GM12878 (cell line): Measurements from ENCODE around the gene RGMB. TPM values are rescaled to one million over a fixed set of nuclear protein-coding genes. Genes with fewer than 3 reads are reported as not detected.

Experiments used
- CHD2 ChIP-seq: IDR thresholded peaks from 2 replicates; pipeline ENCODE4 v1.6.1; 2011; ENCODE audit warnings: low read depth, low read length, improper control_type of control experiment, borderline replicate concordance
- ESRRA ChIP-seq: IDR thresholded peaks from 2 replicates; pipeline ENCODE4 v1.6.1; 2012; ENCODE audit warnings: mild to moderate bottlenecking, low read length, improper control_type of control experiment
- HDAC6 ChIP-seq: fragments of 200-600 bp; sonication (generic); IDR thresholded peaks from one replicate; pipeline ENCODE4 v1.8.0; 2017; ENCODE audit warnings: antibody characterized with exemption; ENCODE audit not compliant: unreplicated experiment
- KLF5 ChIP-seq: fragments of 450-650 bp; IDR thresholded peaks from 2 replicates; pipeline ENCODE4 v1.6.1; 2014; ENCODE audit warnings: mild to moderate bottlenecking; ENCODE audit not compliant: partially characterized antibody
- MYB ChIP-seq: fragments of 150-350 bp; IDR thresholded peaks from 2 replicates; pipeline ENCODE4 v1.6.1; 2014; ENCODE audit warnings: mild to moderate bottlenecking, low read depth, low read length, borderline replicate concordance
- NFYA ChIP-seq: IDR thresholded peaks from 2 replicates; pipeline ENCODE4 v1.6.1; 2011; ENCODE audit warnings: low read depth, mild to moderate bottlenecking, low read length, improper control_type of control experiment, borderline replicate concordance
- PAX5 ChIP-seq: IDR thresholded peaks from 2 replicates; pipeline ENCODE4 v1.6.1; 2011; ENCODE audit warnings: low read depth, low read length, borderline replicate concordance
- POU2F2 ChIP-seq: IDR thresholded peaks from 3 replicates; pipeline ENCODE4 v1.6.1; 2011; ENCODE audit warnings: low read depth, mild to moderate bottlenecking, low read length, borderline replicate concordance
- RAD21 ChIP-seq: IDR thresholded peaks from 2 replicates; pipeline ENCODE4 v1.6.1; 2011; ENCODE audit warnings: mild to moderate bottlenecking, low read depth, low read length, moderate library complexity; ENCODE audit not compliant: insufficient read depth
- RUNX3 ChIP-seq: IDR thresholded peaks from 2 replicates; pipeline ENCODE4 v1.6.1; 2012; ENCODE audit warnings: low read length, inconsistent platforms
- SP1 ChIP-seq: IDR thresholded peaks from one replicate; pipeline ENCODE4 v1.6.1; 2011; ENCODE audit warnings: low read depth, low read length
- ZNF24 ChIP-seq: fragments of 450-650 bp; IDR thresholded peaks from 2 replicates; pipeline ENCODE4 v1.6.1; 2017; ENCODE audit warnings: antibody characterized with exemption, mild to moderate bottlenecking
- ZSCAN29 ChIP-seq: fragments of 450-650 bp; IDR thresholded peaks from 2 replicates; pipeline ENCODE4 v1.6.1; 2017; ENCODE audit warnings: mild to moderate bottlenecking, moderate library complexity
- polyA plus RNA-seq, 11 experiments: library from polyadenylated mRNA; depleted of rRNA in 4 of 11; unstranded in 6 of 11; stranded (reverse) in 5 of 11; fragments of >200 nt; fragmentation: Nextera tagmentation in 4 of 11; fragmentation: Illumina TruSeq in 1 of 11; extraction: Ambion mirVana in 4 of 11; extraction: Trizol in 1 of 11; gene quantifications; 1 replicate in 1 of 11; 2 replicates in 10 of 11; pipeline versions ENCODE4 v1.2.1 to v1.2.3, GENCODE V29; 2011 to 2016; ENCODE audit warnings: inconsistent platforms in 2 of 11, missing spikeins in 2 of 11, low read depth in 1 of 11
- total RNA-seq, 4 experiments: library from RNA; depleted of rRNA in 3 of 4; stranded (reverse); fragments of >200 nt in 3 of 4; fragmentation: Illumina TruSeq in 1 of 4; extraction: Trizol in 1 of 4; gene quantifications; 2 replicates each; pipeline versions ENCODE4 v1.2.1 to v1.2.3, GENCODE V29; 2013 to 2021
- TF ChIP-seq, protein P1 (sequence below): fragments of 450-650 bp; formaldehyde crosslinking; IDR thresholded peaks from 2 replicates; pipeline ENCODE4 v1.5.0; 2022; ENCODE audit warnings: mild to moderate bottlenecking, missing genetic modification characterization
- TF ChIP-seq, protein P2 (sequence below): IDR thresholded peaks from 2 replicates; pipeline ENCODE4 v1.6.1; 2011; ENCODE audit warnings: mild to moderate bottlenecking, low read depth, low read length, moderate library complexity; ENCODE audit not compliant: insufficient replicate concordance
- TF ChIP-seq, protein P3 (sequence below): fragments of 450-650 bp; formaldehyde crosslinking; IDR thresholded peaks from 2 replicates; pipeline ENCODE4 v1.4.0; 2020; ENCODE audit warnings: mild to moderate bottlenecking, moderate library complexity
- TF ChIP-seq, protein P4 (sequence below): IDR thresholded peaks from 2 replicates; pipeline ENCODE4 v1.6.1; 2011; ENCODE audit warnings: low read depth, low read length, improper control_type of control experiment, borderline replicate concordance
- TF ChIP-seq, protein P5 (sequence below): fragments of 450-650 bp; IDR thresholded peaks from 2 replicates; pipeline ENCODE4 v1.6.1; 2016; ENCODE audit warnings: mild to moderate bottlenecking

Gene RGMB
- total and polyA plus RNA-seq, 10 of the 15 experiments (the other 5 are each of a cell fraction or from before 2014, with no cell fraction given), result 1.3 to 15.3 (median 7.4) TPM

DNA sequence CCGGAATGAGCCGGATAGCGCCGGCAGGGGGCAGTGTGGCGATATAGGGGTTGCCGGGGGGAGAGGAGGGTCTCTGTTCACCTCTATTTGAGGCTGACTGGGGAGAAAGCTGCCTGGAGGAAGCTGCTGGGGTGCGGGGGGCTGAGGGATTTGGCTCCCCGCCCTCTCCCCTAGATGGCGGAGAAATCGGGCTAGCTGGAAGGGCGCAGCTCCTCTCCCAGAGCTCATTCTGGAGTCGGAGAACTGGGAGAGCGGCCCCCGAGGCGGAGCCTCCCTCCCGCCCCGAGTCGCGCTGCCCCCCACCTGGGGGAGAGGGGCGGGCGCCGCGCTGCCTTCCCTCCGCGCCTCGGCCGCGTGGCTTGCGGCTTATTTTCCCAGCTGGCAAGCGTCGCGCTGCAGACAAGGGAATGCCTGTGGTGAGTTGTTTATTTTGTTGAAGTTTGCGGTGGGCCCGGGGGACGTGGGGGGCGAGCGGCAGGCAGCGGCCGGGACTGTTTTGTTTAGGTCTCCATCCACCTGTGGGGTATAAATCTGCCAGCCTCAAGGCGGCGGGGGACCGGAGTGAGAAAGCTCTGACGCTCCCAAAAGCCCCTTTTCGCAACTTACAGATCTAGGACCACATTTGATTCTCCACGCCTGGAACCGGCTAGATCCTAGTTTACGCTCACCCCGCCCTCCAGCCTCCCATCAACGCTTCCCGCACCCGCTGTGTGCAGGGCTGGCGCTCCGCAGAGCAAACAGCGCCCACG, 4.1 kb upstream of the RGMB start (continued):
- TF ChIP-seq, protein P1, sequence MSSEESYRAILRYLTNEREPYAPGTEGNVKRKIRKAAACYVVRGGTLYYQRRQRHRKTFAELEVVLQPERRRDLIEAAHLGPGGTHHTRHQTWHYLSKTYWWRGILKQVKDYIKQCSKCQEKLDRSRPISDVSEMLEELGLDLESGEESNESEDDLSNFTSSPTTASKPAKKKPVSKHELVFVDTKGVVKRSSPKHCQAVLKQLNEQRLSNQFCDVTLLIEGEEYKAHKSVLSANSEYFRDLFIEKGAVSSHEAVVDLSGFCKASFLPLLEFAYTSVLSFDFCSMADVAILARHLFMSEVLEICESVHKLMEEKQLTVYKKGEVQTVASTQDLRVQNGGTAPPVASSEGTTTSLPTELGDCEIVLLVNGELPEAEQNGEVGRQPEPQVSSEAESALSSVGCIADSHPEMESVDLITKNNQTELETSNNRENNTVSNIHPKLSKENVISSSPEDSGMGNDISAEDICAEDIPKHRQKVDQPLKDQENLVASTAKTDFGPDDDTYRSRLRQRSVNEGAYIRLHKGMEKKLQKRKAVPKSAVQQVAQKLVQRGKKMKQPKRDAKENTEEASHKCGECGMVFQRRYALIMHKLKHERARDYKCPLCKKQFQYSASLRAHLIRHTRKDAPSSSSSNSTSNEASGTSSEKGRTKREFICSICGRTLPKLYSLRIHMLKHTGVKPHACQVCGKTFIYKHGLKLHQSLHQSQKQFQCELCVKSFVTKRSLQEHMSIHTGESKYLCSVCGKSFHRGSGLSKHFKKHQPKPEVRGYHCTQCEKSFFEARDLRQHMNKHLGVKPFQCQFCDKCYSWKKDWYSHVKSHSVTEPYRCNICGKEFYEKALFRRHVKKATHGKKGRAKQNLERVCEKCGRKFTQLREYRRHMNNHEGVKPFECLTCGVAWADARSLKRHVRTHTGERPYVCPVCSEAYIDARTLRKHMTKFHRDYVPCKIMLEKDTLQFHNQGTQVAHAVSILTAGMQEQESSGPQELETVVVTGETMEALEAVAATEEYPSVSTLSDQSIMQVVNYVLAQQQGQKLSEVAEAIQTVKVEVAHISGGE, result no peak
- no peak for TF ChIP-seq NFYA
- TF ChIP-seq POU2F2, result no peak
- 0 out of 2 replicates have a peak, but pooled peaks have one; percentile 11 for TF ChIP-seq RUNX3
- TF ChIP-seq ESRRA, result no peak
- no peak for TF ChIP-seq HDAC6
- TF ChIP-seq KLF5, result no peak
- TF ChIP-seq, protein P2, sequence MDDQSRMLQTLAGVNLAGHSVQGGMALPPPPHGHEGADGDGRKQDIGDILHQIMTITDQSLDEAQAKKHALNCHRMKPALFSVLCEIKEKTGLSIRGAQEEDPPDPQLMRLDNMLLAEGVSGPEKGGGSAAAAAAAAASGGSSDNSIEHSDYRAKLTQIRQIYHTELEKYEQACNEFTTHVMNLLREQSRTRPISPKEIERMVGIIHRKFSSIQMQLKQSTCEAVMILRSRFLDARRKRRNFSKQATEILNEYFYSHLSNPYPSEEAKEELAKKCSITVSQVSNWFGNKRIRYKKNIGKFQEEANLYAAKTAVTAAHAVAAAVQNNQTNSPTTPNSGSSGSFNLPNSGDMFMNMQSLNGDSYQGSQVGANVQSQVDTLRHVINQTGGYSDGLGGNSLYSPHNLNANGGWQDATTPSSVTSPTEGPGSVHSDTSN, result no peak
- TF ChIP-seq ZSCAN29, result no peak
- TF ChIP-seq PAX5, result no peak
- TF ChIP-seq ZNF24, result no peak
- peak; percentile 35 for TF ChIP-seq RAD21
- no peak for TF ChIP-seq MYB
- TF ChIP-seq SP1, result no peak
- TF ChIP-seq, protein P3, sequence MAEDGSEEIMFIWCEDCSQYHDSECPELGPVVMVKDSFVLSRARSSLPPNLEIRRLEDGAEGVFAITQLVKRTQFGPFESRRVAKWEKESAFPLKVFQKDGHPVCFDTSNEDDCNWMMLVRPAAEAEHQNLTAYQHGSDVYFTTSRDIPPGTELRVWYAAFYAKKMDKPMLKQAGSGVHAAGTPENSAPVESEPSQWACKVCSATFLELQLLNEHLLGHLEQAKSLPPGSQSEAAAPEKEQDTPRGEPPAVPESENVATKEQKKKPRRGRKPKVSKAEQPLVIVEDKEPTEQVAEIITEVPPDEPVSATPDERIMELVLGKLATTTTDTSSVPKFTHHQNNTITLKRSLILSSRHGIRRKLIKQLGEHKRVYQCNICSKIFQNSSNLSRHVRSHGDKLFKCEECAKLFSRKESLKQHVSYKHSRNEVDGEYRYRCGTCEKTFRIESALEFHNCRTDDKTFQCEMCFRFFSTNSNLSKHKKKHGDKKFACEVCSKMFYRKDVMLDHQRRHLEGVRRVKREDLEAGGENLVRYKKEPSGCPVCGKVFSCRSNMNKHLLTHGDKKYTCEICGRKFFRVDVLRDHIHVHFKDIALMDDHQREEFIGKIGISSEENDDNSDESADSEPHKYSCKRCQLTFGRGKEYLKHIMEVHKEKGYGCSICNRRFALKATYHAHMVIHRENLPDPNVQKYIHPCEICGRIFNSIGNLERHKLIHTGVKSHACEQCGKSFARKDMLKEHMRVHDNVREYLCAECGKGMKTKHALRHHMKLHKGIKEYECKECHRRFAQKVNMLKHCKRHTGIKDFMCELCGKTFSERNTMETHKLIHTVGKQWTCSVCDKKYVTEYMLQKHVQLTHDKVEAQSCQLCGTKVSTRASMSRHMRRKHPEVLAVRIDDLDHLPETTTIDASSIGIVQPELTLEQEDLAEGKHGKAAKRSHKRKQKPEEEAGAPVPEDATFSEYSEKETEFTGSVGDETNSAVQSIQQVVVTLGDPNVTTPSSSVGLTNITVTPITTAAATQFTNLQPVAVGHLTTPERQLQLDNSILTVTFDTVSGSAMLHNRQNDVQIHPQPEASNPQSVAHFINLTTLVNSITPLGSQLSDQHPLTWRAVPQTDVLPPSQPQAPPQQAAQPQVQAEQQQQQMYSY (CRISPR knock-in tag), result no peak
- TF ChIP-seq, protein P4, sequence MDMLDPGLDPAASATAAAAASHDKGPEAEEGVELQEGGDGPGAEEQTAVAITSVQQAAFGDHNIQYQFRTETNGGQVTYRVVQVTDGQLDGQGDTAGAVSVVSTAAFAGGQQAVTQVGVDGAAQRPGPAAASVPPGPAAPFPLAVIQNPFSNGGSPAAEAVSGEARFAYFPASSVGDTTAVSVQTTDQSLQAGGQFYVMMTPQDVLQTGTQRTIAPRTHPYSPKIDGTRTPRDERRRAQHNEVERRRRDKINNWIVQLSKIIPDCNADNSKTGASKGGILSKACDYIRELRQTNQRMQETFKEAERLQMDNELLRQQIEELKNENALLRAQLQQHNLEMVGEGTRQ, result no peak
- TF ChIP-seq, protein P5, sequence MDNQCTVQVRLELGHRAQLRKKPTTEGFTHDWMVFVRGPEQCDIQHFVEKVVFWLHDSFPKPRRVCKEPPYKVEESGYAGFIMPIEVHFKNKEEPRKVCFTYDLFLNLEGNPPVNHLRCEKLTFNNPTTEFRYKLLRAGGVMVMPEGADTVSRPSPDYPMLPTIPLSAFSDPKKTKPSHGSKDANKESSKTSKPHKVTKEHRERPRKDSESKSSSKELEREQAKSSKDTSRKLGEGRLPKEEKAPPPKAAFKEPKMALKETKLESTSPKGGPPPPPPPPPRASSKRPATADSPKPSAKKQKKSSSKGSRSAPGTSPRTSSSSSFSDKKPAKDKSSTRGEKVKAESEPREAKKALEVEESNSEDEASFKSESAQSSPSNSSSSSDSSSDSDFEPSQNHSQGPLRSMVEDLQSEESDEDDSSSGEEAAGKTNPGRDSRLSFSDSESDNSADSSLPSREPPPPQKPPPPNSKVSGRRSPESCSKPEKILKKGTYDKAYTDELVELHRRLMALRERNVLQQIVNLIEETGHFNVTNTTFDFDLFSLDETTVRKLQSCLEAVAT, result no peak
- 0 out of 2 replicates have a peak, but pooled peaks have one; percentile 31 for TF ChIP-seq CHD2
